ENCODE data around the gene SDHAF1. TPM values are rescaled to one million over a fixed set of nuclear protein-coding genes. Genes with fewer than 3 reads are reported as not detected.

The SDHAF1 gene
- total RNA-seq, 2 donors from 2014 or later, result 12.9 to 14.1 TPM

- H3K36me3 ChIP-seq (ENCODE audit: control insufficient read depth, insufficient read depth, low read length), result no peaks in the 10 kb centered on the region
- H3K9ac ChIP-seq (ENCODE audit: extremely low read depth, low read length, poor library complexity, severe bottlenecking), result no peak overlapping the region
- Mint-ChIP-seq H3K4me3 (no peak overlapping the region), H3K27ac (no peak overlapping the region), H3K27me3 (ENCODE audit: insufficient read depth) (peaks cover 68% of the 10 kb centered on the region), H3K4me1 (no peaks in the 10 kb centered on the region), H3K9me3 (no peaks in the 10 kb centered on the region), H3K36me3 (ENCODE audit: low read depth) (no peaks in the 10 kb centered on the region)
- H3K27ac ChIP-seq (ENCODE audit: low read depth, low read length), result no peak overlapping the region
- 33 to 35% methylated on average over 55 to 97 of the region's 97 CpGs for WGBS, 2 experiments (ENCODE audit: insufficient coverage in 1 of 2, insufficient read length in 1 of 2)
- no peaks in the 10 kb centered on the region for H3K4me1 ChIP-seq (ENCODE audit: control insufficient read depth, insufficient read depth, low read length)
- peak; percentile 59 for TF ChIP-seq CTCF (conservative IDR thresholded peaks at IDR 0.05)
- no peak overlapping the region for H3K4me3 ChIP-seq (ENCODE audit: low read length)
- H3K9me3 ChIP-seq (ENCODE audit: control insufficient read depth, low read length), result no peaks in the 10 kb centered on the region
- DNase-seq, result peak; percentile 71
- H3K27me3 ChIP-seq (ENCODE audit: control insufficient read depth, insufficient read depth, low read length, poor library complexity, severe bottlenecking), result peaks cover 59% of the 10 kb centered on the region
Measured at GRCh38 chr19:35959040-35959967, 35.7 kb upstream of the SDHAF1 start.

GRCh38 chr19:35959968-35960320 lies 35.0 kb upstream of the SDHAF1 start:
- no peaks in the 10 kb centered on the region for H3K36me3 ChIP-seq (ENCODE audit: control insufficient read depth, insufficient read depth, low read length)
- H3K4me3 Mint-ChIP-seq, result no peak overlapping the region
- H3K27ac ChIP-seq (ENCODE audit: low read depth, low read length), result no peak overlapping the region
- no peaks in the 10 kb centered on the region for H3K9me3 Mint-ChIP-seq
- H3K36me3 Mint-ChIP-seq (ENCODE audit: low read depth), result no peaks in the 10 kb centered on the region
- no peak overlapping the region for H3K27ac Mint-ChIP-seq
- no peaks in the 10 kb centered on the region for H3K4me1 ChIP-seq (ENCODE audit: control insufficient read depth, insufficient read depth, low read length)
- peak; percentile 53 for DNase-seq
- no peaks in the 10 kb centered on the region for H3K9me3 ChIP-seq (ENCODE audit: control insufficient read depth, low read length)
- no peak overlapping the region for H3K9ac ChIP-seq (ENCODE audit: extremely low read depth, low read length, poor library complexity, severe bottlenecking)
- H3K4me1 Mint-ChIP-seq, result no peaks in the 10 kb centered on the region
- 50 to 76% methylated on average over 6 to 17 of the region's 20 CpGs for WGBS, 2 experiments (ENCODE audit: insufficient coverage in 1 of 2, insufficient read length in 1 of 2)
- no peak for TF ChIP-seq CTCF (conservative IDR thresholded peaks at IDR 0.05)
- peaks cover 59% of the 10 kb centered on the region for H3K27me3 ChIP-seq (ENCODE audit: control insufficient read depth, insufficient read depth, low read length, poor library complexity, severe bottlenecking)
- H3K4me3 ChIP-seq (ENCODE audit: low read length), result no peak overlapping the region
- H3K27me3 Mint-ChIP-seq (ENCODE audit: insufficient read depth), result peaks cover 68% of the 10 kb centered on the region

GRCh38 chr19:35960432-35960972 lies 34.5 kb upstream of the SDHAF1 start:
- H3K9ac ChIP-seq (ENCODE audit: extremely low read depth, low read length, poor library complexity, severe bottlenecking), result no peak overlapping the region
- no peak for TF ChIP-seq CTCF (conservative IDR thresholded peaks at IDR 0.05)
- H3K4me3 ChIP-seq (ENCODE audit: low read length), result no peak overlapping the region
- no peak overlapping the region for H3K4me3 Mint-ChIP-seq
- 84 to 94% methylated on average over 5 to 7 of the region's 7 CpGs for WGBS, 2 experiments (ENCODE audit: insufficient coverage in 1 of 2, insufficient read length in 1 of 2)
- no peaks in the 10 kb centered on the region for H3K9me3 ChIP-seq (ENCODE audit: control insufficient read depth, low read length)
- no peaks in the 10 kb centered on the region for H3K36me3 Mint-ChIP-seq (ENCODE audit: low read depth)
- peaks cover 68% of the 10 kb centered on the region for H3K27me3 Mint-ChIP-seq (ENCODE audit: insufficient read depth)
- peaks cover 59% of the 10 kb centered on the region for H3K27me3 ChIP-seq (ENCODE audit: control insufficient read depth, insufficient read depth, low read length, poor library complexity, severe bottlenecking)
- no peaks in the 10 kb centered on the region for H3K4me1 Mint-ChIP-seq
- no peak for DNase-seq
- no peak overlapping the region for H3K27ac ChIP-seq (ENCODE audit: low read depth, low read length)
- no peak overlapping the region for H3K27ac Mint-ChIP-seq
- H3K36me3 ChIP-seq (ENCODE audit: control insufficient read depth, insufficient read depth, low read length), result no peaks in the 10 kb centered on the region
- H3K4me1 ChIP-seq (ENCODE audit: control insufficient read depth, insufficient read depth, low read length), result no peaks in the 10 kb centered on the region
- H3K9me3 Mint-ChIP-seq, result no peaks in the 10 kb centered on the region

Measured in endodermal cell (in vitro differentiated cells).